OCI-LY1 (cell line): ENCODE results near the gene HAAO.

ENCODE experiments used
- CTCF ChIP-seq: fragments of 200-600 bp; sonication (generic), shearing (Covaris generic); IDR thresholded peaks from 2 replicates; pipeline ENCODE4 v1.5.1; 2017; ENCODE audit warnings: mild to moderate bottlenecking, antibody characterized with exemption, low read length, moderate library complexity, mixed read lengths
- EZH2 ChIP-seq: fragments of 200-600 bp; sonication (generic), shearing (Covaris generic); IDR thresholded peaks from 2 replicates; pipeline ENCODE4 v1.8.0; 2017; ENCODE audit warnings: borderline replicate concordance, mixed run types, mild to moderate bottlenecking, antibody characterized with exemption, low read length, moderate library complexity, mixed read lengths

GRCh38 chr2:42726680-42727079 is 65.7 kb downstream of the HAAO start:
- TF ChIP-seq CTCF = no peak
- no peak for TF ChIP-seq EZH2
